ENCODE results near the gene S100A13.
A peak's percentile ranks its signal among the peaks of the same experiment; 100 is the strongest.

The S100A13 gene

GRCh38 chr1:153619171-153619570 lies 8.1 kb downstream of the S100A13 start:
- no peak for TF ChIP-seq EZH2phosphoT487 (conservative IDR thresholded peaks at IDR 0.05; ENCODE audit: low read length)
- no peak for TF ChIP-seq CTCF (IDR thresholded peaks at IDR 0.05; ENCODE audit: insufficient read depth, low read length, poor library complexity, severe bottlenecking)
- H3F3A ChIP-seq (ENCODE audit: insufficient read depth): no peaks in the 10 kb centered on the region
- H3K27ac ChIP-seq (ENCODE audit: low read depth, low read length): no peak overlapping the region
- no peaks in the 10 kb centered on the region for H3K79me2 ChIP-seq (ENCODE audit: insufficient read depth, low read length)
- H3K9me2 ChIP-seq (replicated peaks; ENCODE audit: insufficient read depth, low read length): no peaks in the 10 kb centered on the region
- no peak overlapping the region for H2AFZ ChIP-seq (ENCODE audit: low read depth, low read length, severe bottlenecking)
- H3K4me3 ChIP-seq (ENCODE audit: insufficient read depth, low read length, poor library complexity, severe bottlenecking): no peak overlapping the region
- no peaks in the 10 kb centered on the region for H4K20me1 ChIP-seq (ENCODE audit: low read depth, low read length)
- H3K9me3 ChIP-seq (ENCODE audit: insufficient read depth, low read length): no peaks in the 10 kb centered on the region
- no peaks in the 10 kb centered on the region for H3K36me3 ChIP-seq (ENCODE audit: low read length)
- no peak overlapping the region for H3K4me2 ChIP-seq (ENCODE audit: low read depth, low read length, poor library complexity, severe bottlenecking)
- H3K27me3 ChIP-seq (ENCODE audit: low read length): no peaks in the 10 kb centered on the region
- no peak overlapping the region for H3K9ac ChIP-seq (ENCODE audit: low read length)

GRCh38 chr1:153617663-153618062 lies 9.6 kb downstream of the S100A13 start:
- no peak overlapping the region for H3K9ac ChIP-seq (ENCODE audit: low read length)
- H3K9me2 ChIP-seq (replicated peaks; ENCODE audit: insufficient read depth, low read length): no peaks in the 10 kb centered on the region
- no peak overlapping the region for H3K4me3 ChIP-seq (ENCODE audit: insufficient read depth, low read length, poor library complexity, severe bottlenecking)
- no peak overlapping the region for H2AFZ ChIP-seq (ENCODE audit: low read depth, low read length, severe bottlenecking)
- H3K79me2 ChIP-seq (ENCODE audit: insufficient read depth, low read length): no peaks in the 10 kb centered on the region
- TF ChIP-seq EZH2phosphoT487 (conservative IDR thresholded peaks at IDR 0.05; ENCODE audit: low read length) (no peak), CTCF (IDR thresholded peaks at IDR 0.05; ENCODE audit: insufficient read depth, low read length, poor library complexity, severe bottlenecking) (peak; percentile 85)
- H3K36me3 ChIP-seq (ENCODE audit: low read length): no peaks in the 10 kb centered on the region
- no peaks in the 10 kb centered on the region for H4K20me1 ChIP-seq (ENCODE audit: low read depth, low read length)
- no peaks in the 10 kb centered on the region for H3F3A ChIP-seq (ENCODE audit: insufficient read depth)
- no peak overlapping the region for H3K27ac ChIP-seq (ENCODE audit: low read depth, low read length)
- no peaks in the 10 kb centered on the region for H3K27me3 ChIP-seq (ENCODE audit: low read length)
- H3K4me2 ChIP-seq (ENCODE audit: low read depth, low read length, poor library complexity, severe bottlenecking): no peak overlapping the region
- H3K9me3 ChIP-seq (ENCODE audit: insufficient read depth, low read length): no peaks in the 10 kb centered on the region

- Histone ChIP-seq H3K27me3 (ENCODE audit: low read length) (no peaks in the 10 kb centered on the region), H3K4me3 (ENCODE audit: insufficient read depth, low read length, poor library complexity, severe bottlenecking) (no peak overlapping the region), H3K36me3 (ENCODE audit: low read length) (no peaks in the 10 kb centered on the region), H3K79me2 (ENCODE audit: insufficient read depth, low read length) (no peaks in the 10 kb centered on the region), H3K4me2 (ENCODE audit: low read depth, low read length, poor library complexity, severe bottlenecking) (no peak overlapping the region), H3K27ac (ENCODE audit: low read depth, low read length) (no peak overlapping the region), H3K9me3 (ENCODE audit: insufficient read depth, low read length) (no peaks in the 10 kb centered on the region), H3K9ac (ENCODE audit: low read length) (no peak overlapping the region), H3K9me2 (replicated peaks; ENCODE audit: insufficient read depth, low read length) (no peaks in the 10 kb centered on the region), H3F3A (ENCODE audit: insufficient read depth) (no peaks in the 10 kb centered on the region), H4K20me1 (ENCODE audit: low read depth, low read length) (no peaks in the 10 kb centered on the region), H2AFZ (ENCODE audit: low read depth, low read length, severe bottlenecking) (no peak overlapping the region)
- TF ChIP-seq EZH2phosphoT487 (conservative IDR thresholded peaks at IDR 0.05; ENCODE audit: low read length) (no peak), CTCF (IDR thresholded peaks at IDR 0.05; ENCODE audit: insufficient read depth, low read length, poor library complexity, severe bottlenecking) (no peak)
These were observed 10.4 kb downstream of the S100A13 start for GRCh38 chr1:153616917-153617311.
